ENCODE results near the gene P2RY2.
"Not testable (repeated sequence)": the region's sequence is repeated elsewhere in the genome, so short reads cannot be mapped to it uniquely, and the experiment has no call there.

Gene P2RY2

DNA sequence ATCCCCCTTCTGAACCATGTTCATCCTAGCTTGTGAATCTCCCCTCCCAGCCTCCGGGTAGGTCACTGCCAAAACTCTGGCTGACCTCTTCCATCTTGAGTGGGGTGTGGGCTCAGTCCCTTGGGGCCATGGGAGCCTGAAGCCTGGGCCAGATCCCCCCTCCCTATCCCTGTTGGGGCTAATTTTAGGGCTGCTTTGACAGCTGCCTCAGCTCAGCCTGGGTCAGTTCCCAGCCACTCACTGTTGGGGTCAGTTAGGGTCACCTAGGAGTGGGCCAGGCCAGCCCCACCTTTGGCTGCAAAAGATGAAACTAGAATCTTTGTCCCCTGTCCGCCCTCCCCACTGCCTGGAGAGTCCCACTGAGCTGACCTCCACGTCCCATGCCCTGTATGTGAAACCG lies 29.8 kb upstream of the P2RY2 start:
- no peak for DNase-seq

DNA sequence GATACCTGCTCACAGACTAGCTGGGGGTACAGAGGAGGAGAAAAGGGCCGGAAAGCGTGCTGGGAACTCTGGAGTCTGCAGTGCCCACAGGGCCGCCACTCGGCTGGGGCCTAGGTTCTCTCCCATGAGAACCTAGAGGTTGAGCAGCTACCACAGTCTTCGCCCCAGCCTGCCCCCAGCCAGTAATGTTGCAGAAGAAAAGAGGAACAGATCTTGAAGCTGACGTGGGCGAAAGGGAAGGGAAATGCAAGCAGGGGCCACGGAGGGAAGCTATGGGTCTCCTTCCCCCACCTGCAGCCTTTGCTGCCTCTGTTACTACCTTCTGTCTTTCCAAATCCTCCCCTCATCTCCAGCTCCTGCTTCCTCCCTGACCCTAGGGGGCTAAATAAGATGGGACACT lies 28.8 kb upstream of the P2RY2 start:
- no peak for DNase-seq

DNA sequence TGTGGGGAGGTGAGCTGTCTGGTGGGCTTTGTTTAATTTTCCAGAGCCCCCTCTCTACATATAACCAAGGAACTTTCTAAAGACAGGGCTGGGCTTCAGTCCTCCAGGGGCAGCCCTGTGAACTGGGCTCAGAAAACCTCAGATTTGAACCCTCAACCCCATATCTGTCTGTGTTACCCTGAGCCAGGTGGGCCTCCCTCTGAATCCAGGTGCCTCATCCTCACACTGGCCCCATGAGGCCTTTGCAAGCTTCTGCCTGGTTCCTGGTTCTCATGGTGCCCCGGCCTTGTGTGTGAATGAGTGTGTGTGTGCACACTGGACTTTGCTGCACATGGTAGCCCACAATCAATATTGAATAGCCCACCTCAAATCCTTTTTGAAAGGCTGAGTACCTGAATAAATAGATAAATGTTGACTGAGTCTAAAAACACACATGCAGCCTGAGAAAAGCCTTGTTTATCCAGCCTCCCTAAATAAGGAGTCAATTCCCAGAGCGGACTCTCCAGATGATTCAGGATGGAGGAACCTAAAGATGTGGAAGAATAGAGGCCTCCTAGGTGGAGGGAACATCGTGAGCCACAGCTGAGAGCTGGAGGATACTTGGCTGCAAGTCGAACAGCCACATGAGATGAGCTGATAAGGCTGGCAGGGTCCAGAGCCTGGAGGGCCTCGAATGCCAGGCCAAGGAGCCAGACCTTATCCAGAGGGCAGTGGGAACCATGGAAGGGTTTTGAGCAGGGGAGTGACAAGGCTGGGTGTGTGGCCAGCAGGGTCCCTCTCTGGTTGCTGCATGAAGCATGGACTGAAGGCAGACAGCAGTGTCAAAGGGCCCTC lies 28.1 kb upstream of the P2RY2 start:
- no peak for DNase-seq

DNA sequence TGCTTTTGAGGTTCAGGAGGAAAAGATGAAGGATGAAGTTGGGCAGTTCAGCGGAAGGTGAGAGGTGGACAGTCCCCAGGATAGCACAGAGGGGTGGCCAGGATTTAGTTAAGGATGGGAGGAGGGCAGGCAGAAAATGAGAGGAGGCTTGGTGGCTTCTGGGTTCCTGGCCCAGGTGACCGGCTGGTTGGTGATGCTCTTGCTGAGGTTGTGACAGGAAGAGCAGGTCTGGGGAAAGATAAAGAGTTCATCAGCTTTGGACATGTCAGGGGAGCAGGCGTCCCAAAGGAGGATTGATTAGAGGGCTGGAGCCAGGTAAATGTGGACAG lies 27.6 kb upstream of the P2RY2 start:
- DNase-seq: no peak

DNA sequence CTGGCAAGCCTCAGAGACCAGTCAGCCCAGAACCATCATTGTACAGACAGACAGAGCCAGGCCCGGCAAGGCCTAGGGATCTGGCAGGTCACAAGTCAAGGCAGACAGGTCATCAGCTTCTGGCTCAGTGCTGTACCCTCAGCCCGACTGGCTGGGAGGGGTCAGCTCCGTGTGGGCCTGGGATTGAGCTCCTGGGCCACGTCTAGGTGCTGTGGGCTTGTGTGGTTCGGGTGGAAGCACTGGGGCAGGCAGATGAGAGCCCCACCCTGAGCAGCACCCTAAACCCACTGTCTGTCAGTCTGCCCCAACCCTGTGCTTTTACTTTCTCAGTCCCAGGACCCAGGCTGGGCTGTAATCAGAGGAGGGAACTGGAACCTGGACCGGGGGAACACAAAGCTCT lies 26.9 kb upstream of the P2RY2 start:
- DNase-seq: no peak

DNA sequence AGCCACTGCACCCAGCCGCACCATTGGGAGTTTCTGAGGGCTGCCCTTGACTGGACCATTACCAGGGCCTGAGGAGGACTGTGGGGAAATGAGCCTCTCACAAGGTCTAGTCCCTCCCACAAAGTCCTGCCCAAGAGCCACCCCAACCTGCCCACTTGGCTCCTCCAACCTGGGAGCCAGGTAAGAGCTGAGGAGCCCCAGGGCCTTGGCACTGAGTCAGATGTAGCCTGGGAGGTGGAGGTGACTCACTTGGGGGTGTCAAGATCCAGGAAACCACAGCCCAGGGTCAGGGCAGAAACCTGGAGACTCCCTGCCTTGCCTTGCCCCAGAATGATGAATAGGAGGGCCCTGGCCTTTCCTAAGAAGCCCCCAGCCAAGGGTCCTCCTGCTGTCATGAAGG lies 25.8 kb upstream of the P2RY2 start:
- DNase-seq: no peak

DNA sequence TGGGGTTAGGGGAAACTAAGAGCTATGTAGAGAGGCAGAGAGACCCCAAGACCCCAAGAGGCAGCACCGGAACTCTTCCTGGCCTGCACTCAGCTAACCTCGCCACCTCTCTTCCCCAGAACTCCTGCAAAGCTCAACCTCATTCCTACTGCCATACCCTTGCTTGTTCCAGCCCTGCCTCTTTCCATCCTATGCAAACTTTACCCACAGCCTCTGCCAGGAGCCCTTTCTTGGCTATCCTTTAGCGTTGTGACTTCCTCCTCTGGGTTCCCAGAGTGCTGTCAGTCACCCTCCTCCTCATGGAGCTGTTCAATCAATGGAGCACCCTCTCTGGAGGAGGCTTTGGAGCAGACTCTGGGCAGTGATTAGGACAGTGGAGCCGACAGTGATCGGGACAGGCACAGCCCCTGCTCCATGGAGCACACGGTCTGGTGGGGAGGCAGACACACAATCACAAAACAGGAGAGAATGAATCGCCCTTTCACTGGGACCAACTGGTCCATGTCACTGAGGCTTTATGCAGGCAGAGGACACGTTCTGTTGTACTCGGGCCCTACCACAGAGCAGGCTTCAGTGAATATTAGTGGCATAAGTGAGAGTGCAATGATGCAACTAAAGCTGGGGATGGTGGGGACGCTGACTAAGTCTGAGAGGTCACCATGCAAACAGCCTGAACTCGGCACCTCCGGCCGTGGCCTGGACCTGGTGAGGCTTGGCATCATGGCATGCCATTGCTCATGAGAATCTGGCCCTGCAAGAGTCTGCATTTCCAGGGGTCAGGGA lies 24.6 kb upstream of the P2RY2 start:
- DNase-seq: no peak

DNA sequence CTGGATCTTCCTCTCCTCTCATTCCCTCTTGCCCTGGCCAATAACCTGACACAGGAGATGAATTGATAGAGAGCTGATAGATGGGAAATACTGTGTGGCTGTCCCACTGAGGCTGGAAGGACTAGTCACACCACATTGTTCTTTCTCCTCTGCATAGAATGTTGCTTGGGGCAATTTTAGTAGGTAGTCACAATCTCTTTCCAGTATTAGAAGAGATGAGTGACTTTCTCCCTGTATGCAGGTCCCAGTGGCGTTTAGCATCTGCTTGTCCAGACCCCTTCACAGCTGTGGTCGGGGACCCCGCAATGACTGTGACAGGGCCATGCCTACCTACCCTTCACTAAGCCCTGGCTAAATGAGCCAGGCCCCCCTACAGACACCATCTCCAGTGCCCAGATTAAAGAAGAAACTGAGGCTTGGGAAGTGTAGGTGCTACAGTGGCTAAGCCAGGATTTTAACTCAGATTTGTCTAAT lies 24.0 kb upstream of the P2RY2 start:
- DNase-seq: no peak

DNA sequence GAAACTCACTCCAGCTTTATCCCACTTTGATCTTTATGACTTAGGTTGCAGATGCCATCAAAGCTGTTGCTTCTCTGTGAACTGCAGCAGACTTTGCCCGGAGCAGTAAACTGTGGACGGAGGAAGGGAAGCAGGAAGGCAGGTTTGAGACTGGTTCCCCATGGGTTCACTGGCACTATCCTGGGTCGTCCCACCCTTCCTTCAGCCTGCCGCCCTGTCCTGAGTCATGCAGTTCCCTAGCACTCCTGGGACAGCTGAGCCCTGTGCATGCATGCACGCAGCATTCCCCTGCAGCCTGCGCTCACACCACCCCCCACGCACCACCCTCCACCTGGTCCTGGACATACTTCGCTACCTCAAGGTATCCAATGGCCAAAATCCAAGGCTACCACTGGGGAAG lies 23.5 kb upstream of the P2RY2 start:
- DNase-seq: no peak

DNA sequence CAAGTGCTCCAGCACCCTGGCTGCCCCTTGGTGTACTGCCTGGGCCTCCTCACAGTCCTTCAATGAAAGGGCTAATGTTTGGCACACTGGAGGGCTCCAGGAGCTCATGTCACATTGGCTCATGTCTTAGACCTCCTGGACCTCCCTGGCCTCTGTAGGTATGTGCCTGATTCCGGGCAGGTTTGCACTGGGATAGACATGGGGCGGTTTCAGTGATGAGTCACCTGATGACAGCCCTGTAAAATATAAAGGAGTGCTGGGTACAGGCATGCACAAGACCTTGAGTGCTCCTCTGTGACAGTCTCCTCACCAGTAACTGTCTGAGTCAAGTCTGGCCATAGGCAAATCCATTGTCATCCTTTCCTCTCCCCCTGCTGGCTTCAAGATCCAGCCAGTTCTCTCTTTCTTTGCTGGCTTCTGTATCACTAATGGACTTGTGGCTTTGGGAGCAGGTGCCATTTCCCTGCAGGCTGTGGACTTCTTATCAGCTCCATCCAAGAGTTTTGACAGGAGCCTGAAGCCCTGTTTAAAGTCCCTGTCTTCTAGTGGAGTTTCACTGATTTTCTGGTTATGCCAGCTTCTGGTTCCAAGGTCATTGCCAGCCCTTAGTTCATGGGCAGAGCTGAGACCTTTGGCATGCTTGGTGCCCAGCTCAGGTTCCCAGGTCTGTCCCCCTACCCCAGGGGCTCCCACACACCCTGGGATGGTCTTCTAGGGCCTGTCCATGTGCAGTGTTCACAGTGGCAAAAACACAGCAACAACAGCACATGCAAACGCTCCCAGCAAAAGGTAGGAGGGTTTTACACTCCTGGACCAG lies 22.7 kb upstream of the P2RY2 start:
- DNase-seq: no peak

DNA sequence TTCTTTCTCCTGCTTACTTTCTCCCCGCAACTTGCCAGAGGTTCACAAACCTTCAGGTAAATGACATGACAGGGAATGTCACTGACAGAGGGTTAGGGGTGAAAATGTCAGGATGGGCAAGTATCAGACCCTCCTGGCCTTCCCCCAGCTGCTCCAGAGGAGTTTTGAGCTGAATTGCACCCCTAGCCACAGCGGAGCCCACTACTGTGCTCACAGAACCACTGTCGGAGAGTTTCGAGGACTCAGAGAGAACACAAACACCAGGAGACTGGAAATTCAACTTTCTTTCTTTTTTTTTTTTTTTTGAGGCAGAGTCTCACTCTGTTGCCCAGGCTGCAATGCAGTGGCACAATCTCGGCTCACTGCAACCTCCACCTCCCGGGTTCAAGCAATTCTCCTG lies 21.5 kb upstream of the P2RY2 start:
- DNase-seq: no peak

DNA sequence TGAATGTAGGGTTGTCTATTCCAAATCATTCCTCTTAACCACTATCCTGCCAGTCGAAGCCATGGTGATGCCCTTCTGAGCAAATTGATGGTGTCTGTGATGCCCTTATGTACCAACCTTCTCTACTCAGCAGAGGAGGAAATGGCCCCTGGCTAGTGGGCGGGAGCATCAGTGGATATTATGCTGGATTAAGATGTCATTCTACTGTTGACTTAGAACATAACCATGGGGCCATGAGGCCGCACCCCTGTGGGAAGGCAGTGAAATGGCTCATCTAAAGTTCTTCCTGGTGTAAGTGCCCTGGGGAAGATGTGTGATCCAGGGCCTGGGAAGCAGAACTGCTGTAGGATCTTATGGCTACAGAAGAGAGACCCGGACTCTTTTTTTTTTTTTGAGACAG lies 20.7 kb upstream of the P2RY2 start:
- DNase-seq: no peak

DNA sequence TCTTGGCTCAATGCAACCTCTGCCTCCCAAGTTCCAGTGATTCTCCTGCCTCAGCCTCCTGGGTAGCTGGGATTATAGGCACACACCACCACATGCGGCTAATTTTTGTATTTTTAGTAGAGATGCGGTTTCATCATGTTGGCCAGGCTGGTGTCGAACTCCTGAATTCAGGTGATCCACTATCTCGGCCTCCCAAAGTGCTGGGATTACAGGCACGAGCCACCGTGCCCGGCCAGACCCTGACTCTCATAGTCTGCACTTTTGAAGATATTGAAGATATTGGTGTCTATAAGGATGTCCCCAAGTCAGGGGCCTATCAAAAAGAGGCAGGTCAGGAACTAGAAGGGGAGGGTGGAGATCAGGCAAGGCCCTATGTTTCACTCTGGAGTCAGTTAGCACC lies 20.3 kb upstream of the P2RY2 start:
- DNase-seq: not testable (repeated sequence)

DNA sequence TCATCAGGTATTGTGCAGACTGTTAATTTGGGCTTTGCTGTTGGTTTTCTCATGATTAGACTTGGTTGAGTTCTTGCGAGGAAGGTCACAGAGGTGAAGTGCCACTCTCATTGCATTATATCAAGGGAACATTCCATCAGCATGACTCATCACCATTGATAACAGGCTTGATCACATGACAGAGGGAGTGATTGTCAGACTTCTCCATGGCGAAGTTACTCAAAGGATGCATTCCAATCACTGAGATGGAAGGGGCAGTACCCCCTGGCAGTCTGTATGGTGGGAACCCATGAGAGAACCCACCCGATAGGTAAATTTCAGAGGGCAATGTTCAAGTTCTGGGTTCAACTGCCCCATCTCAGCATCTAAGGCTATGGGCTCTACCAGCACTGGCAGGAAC lies 19.4 kb upstream of the P2RY2 start:
- no peak for DNase-seq

DNA sequence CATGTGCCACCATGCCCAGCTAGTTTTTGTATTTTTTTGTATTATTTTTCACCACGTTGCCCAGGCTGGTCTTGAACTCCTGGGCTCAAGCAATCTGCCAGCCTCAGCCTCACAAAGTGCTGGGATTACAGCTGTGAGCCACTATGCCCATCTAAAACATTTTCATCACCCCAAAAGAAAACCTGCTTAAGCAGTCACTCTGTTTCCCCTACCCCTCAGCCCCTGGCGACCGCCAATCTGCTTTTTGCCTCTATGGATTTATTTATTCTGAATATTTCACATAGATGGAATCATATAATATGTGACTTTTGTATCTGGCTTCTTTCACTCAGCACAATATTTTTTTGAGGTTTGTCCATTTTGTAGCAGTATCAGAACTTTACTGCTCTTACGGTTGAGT lies 18.6 kb upstream of the P2RY2 start:
- no peak for DNase-seq

DNA sequence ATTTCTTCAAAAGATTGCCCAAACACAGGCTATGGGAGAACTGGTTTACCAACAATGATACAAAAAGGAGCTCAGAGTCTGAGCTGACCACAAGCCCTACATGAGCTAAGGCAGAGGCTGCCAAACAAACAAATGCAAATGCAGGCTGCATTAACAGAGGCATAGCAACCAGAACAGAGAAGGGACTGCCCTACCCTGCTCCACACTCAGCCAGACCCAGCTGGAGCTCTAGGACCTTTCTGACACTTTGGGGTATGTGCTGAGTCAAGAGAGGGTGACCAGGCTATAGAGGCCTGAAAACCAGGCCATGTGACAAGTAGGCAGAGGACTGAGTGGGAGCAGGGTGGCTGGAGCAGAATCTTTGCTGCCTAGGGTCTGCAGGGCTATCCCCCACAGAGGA lies 17.8 kb upstream of the P2RY2 start:
- DNase-seq: no peak

DNA sequence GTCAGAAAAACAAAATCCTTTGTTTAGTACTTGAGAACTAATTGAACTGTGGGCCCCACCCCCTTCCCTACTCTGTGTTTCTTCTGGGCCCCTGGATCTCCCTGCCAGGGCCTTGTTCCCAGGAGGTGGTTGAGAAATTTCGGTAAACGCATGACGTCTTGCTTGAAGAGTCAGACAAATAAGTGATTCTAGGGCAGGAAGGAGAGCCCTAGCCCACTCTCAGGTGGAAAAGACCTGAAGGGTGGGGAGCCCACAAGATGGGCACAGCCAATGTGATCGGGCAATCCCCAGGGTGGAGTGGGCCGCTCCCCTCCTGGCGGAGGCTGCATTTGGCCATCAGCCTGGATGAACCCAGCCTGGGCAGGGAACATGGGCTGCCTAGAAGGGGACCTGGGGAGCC lies 16.8 kb upstream of the P2RY2 start:
- no peak for DNase-seq

DNA sequence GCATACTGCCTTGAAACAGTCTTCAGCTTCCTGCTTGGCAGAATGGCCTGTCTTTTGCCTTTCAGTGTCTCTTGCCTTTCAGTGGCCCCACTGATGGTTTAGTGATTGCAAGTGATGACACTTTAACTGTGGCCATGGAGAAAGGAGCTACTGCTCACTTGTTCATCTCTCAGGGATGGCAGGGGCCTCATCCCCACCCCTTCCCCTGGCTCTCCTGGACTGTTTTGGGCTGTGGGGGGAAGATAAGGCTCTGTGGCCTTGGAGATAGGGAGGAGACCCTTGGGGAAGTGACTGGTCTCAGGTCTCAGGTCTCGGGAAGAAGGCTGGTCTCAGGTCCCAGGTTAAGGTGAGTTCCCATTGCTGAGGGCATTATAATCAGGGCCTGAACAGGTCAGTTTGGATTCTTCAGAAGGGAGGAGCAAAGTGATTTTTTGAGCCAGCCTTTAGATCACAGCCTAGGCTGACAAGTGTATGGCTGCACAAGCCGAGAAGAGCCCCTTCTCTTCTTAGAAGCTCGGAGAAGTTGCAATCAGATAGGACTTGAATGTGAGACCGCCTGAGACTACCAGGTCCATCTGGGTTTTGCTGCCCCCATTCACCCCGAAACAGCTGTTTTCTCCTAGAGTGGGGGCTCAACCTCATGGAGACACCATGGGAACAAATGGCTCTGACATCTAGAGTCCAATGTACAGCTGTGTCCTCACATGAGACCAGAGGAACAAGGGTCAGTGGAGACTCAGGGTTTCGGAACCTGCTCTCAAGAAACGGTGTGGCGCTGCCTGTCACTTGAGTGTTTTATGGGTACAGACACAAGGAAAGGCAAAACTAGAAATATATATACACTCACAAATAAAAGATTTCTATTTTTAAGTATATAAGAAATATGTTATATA lies 15.9 kb upstream of the P2RY2 start:
- no peak for DNase-seq

DNA sequence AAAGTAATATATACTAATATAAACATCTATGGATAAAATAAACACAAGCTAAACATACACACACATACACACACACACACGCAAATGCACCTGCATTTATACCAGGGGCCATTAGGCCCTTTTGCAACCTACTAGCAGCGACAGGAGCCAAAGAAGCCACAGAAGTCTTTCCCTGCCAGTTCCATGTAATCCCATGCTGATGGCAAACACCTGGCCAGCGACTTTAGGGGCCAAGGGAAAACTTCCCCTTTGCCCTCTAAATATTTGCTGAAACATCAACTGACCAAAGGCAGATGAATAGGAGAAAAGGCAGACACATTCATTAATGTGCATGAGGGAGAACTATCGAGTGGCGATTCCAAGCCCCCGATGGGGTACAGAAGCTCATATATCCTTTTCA lies 14.8 kb upstream of the P2RY2 start:
- no peak for DNase-seq

DNA sequence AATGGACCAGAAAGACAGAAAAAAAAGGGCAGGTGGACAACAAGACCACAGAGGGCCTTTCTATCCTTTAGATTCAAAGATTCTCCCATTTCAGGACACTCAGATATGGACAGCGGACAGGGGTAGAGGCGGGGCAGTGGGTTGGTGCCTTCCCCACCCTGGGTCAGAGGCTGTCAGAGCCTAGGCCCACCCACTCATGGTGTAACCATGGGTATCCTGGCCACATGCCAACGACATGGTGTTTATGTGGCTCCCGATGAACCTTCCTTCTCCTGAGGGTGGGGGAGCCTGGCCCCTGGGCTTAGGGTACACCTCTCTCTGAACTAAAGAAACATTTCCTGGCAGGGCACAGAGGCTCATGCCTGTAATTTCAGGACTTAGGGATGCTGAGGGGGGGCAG lies 14.3 kb upstream of the P2RY2 start:
- DNase-seq: no peak

DNA sequence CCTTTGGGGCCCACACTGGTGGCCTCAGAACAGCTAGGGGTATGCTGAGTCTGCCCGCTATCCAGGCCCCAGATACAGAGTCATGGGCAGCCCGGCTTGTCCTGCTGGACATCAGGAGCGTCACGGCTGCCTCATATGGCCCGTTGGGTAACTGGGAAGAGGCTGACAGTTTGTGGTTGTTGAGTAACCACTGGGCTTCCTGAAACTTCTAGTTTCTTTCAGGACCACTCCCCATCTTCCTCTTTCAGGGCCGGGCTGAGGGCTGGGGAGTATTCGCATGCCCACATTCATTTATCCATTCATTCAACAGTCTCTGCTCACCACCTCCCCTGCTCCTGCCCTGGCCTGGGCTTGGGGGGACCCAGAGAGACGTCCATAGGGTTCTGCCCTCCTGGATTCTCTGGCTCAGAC lies 13.4 kb upstream of the P2RY2 start:
- DNase-seq: no peak

DNA sequence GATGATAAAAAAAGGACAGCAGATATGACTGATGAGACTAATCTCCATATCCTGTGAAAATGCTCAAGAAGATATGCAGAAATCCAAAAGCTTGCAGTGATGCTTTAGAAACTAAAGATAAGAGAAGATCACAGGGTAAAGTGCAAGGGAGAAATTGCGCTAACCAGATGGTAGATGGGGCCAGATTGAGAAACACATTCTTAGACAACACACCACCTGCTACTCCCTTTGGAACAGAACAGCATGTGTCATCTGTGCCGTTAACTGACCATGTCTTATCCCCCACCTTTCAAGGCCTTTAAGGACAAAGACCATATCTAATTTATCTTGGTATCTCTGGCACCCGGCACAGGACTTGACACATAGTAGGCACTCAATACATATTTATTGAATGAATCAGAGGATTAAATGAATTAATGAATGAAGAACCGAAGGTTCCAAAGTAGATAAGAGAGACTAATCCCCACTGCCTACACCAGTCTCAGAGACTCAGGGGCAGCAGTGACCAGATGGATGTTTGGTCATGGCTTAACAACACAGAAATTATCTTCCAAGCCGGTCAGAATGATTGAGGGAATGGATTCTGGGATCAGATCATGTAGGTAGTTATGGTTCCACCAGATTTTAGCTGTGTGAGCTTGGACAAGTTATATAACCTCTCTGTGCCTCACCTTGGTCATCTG lies 12.3 kb upstream of the P2RY2 start:
- DNase-seq: no peak

Data from cerebellar nuclear complex (tissue), 1 donor.